GM18505 (cell line): Measurements from ENCODE around the gene PPP4R1.
"Not testable (repeated sequence)": the region's sequence is repeated elsewhere in the genome, so short reads cannot be mapped to it uniquely, and the experiment has no call there.

Source experiments
- ATAC-seq: cut with Tn5 transposase; IDR thresholded peaks from one replicate; pipeline ENCODE4 v1.9.1; 2021; ENCODE audit not compliant: unreplicated experiment
- POLR2A ChIP-seq: IDR thresholded peaks from 4 replicates; pipeline ENCODE4 v1.6.1; 2011; ENCODE audit warnings: borderline replicate concordance; ENCODE audit not compliant: insufficient read depth, insufficient read length; ENCODE audit errors: extremely low read depth

The PPP4R1 gene

GRCh38 chr18:9615280-9615797, 980 bp upstream of the PPP4R1 start:
- no peak for ATAC-seq
- no peak for TF ChIP-seq POLR2A

- TF ChIP-seq POLR2A: peak; percentile 39
Observed at GRCh38 chr18:9613550-9614400, 584 bp downstream of the PPP4R1 start.

GRCh38 chr18:9612977-9613376, 1.4 kb downstream of the PPP4R1 start:
- no peak for TF ChIP-seq POLR2A
- ATAC-seq: no peak

More at GRCh38 chr18:9613550-9614400, 584 bp downstream of the PPP4R1 start:
- ATAC-seq: peak; percentile 41

GRCh38 chr18:9612215-9612830, 2.0 kb downstream of the PPP4R1 start:
- no peak for TF ChIP-seq POLR2A

GRCh38 chr18:9609190-9609589, 5.2 kb downstream of the PPP4R1 start:
- TF ChIP-seq POLR2A: no peak
- ATAC-seq: no peak

More at GRCh38 chr18:9612215-9612830, 2.0 kb downstream of the PPP4R1 start:
- no peak for ATAC-seq

- no peak for TF ChIP-seq POLR2A
- ATAC-seq: no peak
Observed at GRCh38 chr18:9608728-9609127, 5.6 kb downstream of the PPP4R1 start.

- ATAC-seq: no peak
- TF ChIP-seq POLR2A: no peak
Observed at GRCh38 chr18:9608298-9608697, 6.1 kb downstream of the PPP4R1 start.

- ATAC-seq: not testable (repeated sequence)
Observed at GRCh38 chr18:9607111-9607510, 7.2 kb downstream of the PPP4R1 start.

GRCh38 chr18:9606039-9606438, 8.3 kb downstream of the PPP4R1 start:
- no peak for ATAC-seq
- no peak for TF ChIP-seq POLR2A

GRCh38 chr18:9604348-9604747, 10.0 kb downstream of the PPP4R1 start:
- no peak for ATAC-seq
- TF ChIP-seq POLR2A: no peak

- no peak for TF ChIP-seq POLR2A
- ATAC-seq: no peak
Observed at GRCh38 chr18:9599328-9599727, 15.0 kb downstream of the PPP4R1 start.

- TF ChIP-seq POLR2A: no peak
- no peak for ATAC-seq
Observed at GRCh38 chr18:9597609-9598008, 16.8 kb downstream of the PPP4R1 start.

GRCh38 chr18:9596843-9597526, 17.4 kb downstream of the PPP4R1 start:
- TF ChIP-seq POLR2A: no peak
- no peak for ATAC-seq
